Upper lobe of left lung (tissue), 6 donors: ENCODE data around the gene CAPS. TPM values are rescaled to one million over a fixed set of nuclear protein-coding genes. Genes with fewer than 3 reads are reported as not detected.

Experiments used
- ATAC-seq, 2 donors: fragments of 200-7000 bp; cut with Tn5 transposase; one replicate each; pipeline ENCODE4 v1.9.1; 2022; ENCODE audit warnings: mild to moderate bottlenecking in 2 of 2, moderate library complexity in 2 of 2; ENCODE audit not compliant: low FRiP score in 2 of 2
- DNase-seq, 2 donors: peaks; one replicate each; pipeline ENCODE4 v3.0.0-alpha.2; 2019 to 2020
- H3K27ac ChIP-seq, 4 donors: fragments of 200-600 bp; sonication (generic); one replicate each; pipeline ENCODE4 v1.5.1; 2016 to 2019
- H3K27me3 ChIP-seq, 4 donors: fragments of 200-600 bp; sonication (generic); one replicate each; pipeline ENCODE4 v1.5.1; 2017 to 2019
- H3K36me3 ChIP-seq, 4 donors: fragments of 200-600 bp; sonication (generic); one replicate each; pipeline ENCODE4 v1.5.1; 2016 to 2019
- H3K4me1 ChIP-seq, 4 donors: fragments of 200-600 bp; sonication (generic); one replicate each; pipeline ENCODE4 v1.5.1; 2018 to 2019
- H3K4me3 ChIP-seq, 4 donors: fragments of 200-600 bp; sonication (generic); one replicate each; pipeline ENCODE4 v1.5.1; 2017 to 2019; ENCODE audit warnings: mild to moderate bottlenecking in 2 of 4, moderate library complexity in 1 of 4
- H3K9me3 ChIP-seq, 4 donors: fragments of 200-600 bp; sonication (generic); one replicate each; pipeline ENCODE4 v1.5.1; 2018 to 2019
- EP300 ChIP-seq, 4 donors: sonication (generic); formaldehyde crosslinking; IDR thresholded peaks; one replicate each; pipeline ENCODE4 v1.5.1; 2017; ENCODE audit warnings: antibody characterized with exemption in 4 of 4, control low read depth in 2 of 4
- POLR2A ChIP-seq, 4 donors: fragments of 450-650 bp; IDR thresholded peaks; one replicate each; pipeline ENCODE4 v1.5.1; 2016 to 2017; ENCODE audit warnings: antibody characterized with exemption in 4 of 4, mild to moderate bottlenecking in 2 of 4
- POLR2AphosphoS5 ChIP-seq, 2 donors: sonication (generic); formaldehyde crosslinking; IDR thresholded peaks; one replicate each; pipeline ENCODE4 v1.5.1; 2017; ENCODE audit warnings: antibody characterized with exemption in 2 of 2
- WGBS, 2 donors: methylation state at CpG; one replicate each; pipeline ENCODE4 v1.1.5; 2017 to 2018; 5-methylcytosine and 5-hydroxymethylcytosine counted together
- total RNA-seq, 6 donors: library from RNA; depleted of rRNA in 4 of 6; stranded (reverse); fragments of >200 nt in 4 of 6; gene quantifications; one replicate each; pipeline versions ENCODE4 v1.1.0 to v1.2.1, GENCODE V29; 2016 to 2021
- TF ChIP-seq, protein P1 (sequence below), 6 experiments: fragments of 450-650 bp in 4 of 6; fragments of 200-600 bp in 2 of 6; sonication (generic) in 2 of 6; IDR thresholded peaks; one replicate each; pipeline ENCODE4 v1.5.1; 2016 to 2019; ENCODE audit warnings: antibody characterized with exemption in 6 of 6
- donor health status: DM: no; HTN: no; CAD: no; lungs with moderate emphysema.
- donor health status: DM: no; HTN: yes; CAD: no; lungs with severe emphysema.

The CAPS gene
- total RNA-seq, 6 donors from 2014 or later: 20.6 to 414 (median 115) TPM

DNA sequence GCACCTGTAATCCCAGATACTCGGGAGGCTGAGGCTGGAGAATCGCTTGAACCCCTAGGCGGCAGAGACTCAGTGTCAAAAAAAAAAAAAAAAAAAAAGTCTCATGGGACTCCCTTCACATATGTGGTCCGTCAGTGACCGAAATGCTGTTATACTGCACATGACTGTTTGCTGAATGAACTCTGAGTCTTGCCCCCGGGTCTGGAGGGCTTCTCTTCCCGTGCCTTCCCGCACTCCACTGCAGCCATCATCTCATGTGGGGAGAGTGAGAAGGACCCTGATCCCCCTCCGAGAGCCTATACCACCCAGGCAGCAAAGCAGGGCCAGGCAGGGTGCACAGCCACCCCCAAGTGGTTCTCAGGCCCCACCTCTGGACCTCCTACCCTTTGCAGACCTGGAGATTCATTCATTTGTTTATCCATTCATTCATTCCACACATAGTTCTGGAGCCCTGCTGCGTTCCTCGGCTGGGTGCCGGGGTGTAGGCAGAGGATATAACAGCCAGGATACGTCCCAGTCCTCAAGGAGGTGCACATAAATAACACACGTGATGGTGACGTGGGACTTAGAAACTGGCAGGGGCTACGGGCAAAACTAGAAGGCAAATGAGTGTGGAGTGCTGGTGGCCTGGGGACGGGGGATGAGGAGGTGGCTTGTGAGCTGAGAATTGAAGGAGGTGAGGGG lies 24.6 kb upstream of the CAPS start:
- Histone ChIP-seq H3K36me3 (peaks cover 0 to 2% (median under 1%) of the 10 kb centered on the region in 4 donors), H3K27ac (no peak overlapping the region), H3K4me3 (no peak overlapping the region), H3K9me3 (no peaks in the 10 kb centered on the region), H3K27me3 (peaks cover 0 to 6% (median 4%) of the 10 kb centered on the region in 4 donors), H3K4me1 (peaks cover 0 to 10% (median 0%) of the 10 kb centered on the region in 4 donors)
- DNase-seq (no peak), ATAC-seq (no peak)
- TF ChIP-seq POLR2AphosphoS5 (IDR thresholded peaks at IDR 0.05): no peak
- TF ChIP-seq EP300 (IDR thresholded peaks at IDR 0.05): no peak
- TF ChIP-seq, protein P1, sequence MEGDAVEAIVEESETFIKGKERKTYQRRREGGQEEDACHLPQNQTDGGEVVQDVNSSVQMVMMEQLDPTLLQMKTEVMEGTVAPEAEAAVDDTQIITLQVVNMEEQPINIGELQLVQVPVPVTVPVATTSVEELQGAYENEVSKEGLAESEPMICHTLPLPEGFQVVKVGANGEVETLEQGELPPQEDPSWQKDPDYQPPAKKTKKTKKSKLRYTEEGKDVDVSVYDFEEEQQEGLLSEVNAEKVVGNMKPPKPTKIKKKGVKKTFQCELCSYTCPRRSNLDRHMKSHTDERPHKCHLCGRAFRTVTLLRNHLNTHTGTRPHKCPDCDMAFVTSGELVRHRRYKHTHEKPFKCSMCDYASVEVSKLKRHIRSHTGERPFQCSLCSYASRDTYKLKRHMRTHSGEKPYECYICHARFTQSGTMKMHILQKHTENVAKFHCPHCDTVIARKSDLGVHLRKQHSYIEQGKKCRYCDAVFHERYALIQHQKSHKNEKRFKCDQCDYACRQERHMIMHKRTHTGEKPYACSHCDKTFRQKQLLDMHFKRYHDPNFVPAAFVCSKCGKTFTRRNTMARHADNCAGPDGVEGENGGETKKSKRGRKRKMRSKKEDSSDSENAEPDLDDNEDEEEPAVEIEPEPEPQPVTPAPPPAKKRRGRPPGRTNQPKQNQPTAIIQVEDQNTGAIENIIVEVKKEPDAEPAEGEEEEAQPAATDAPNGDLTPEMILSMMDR (IDR thresholded peaks at IDR 0.05): no peak
- no peak for TF ChIP-seq POLR2A (IDR thresholded peaks at IDR 0.05)
- 42 to 59% methylated on average over 16 to 17 of the region's 17 CpGs for WGBS, 2 donors

DNA sequence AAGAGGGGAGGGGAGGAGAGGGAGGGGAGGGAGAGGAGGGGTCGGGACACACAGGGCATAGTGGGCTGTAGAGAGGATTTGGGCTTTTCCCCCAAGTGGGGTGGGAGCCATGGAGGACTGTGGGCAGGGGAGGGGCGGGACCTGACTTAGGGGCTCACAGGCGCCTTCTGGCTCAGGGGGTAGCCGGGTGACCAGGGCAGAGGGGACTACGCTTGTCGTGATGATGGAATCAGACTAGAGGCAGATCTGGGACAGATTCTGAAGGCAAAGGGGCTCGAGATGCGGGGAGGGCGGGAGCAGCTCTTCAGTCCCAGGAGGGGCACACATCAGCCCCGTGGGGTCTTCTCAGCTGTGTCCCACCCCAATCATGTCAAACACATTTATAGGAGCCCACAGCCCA lies 24.0 kb upstream of the CAPS start:
- DNase-seq: no peak
- ATAC-seq: no peak
- TF ChIP-seq, protein P1 (IDR thresholded peaks at IDR 0.05): no peak
- TF ChIP-seq POLR2AphosphoS5 (IDR thresholded peaks at IDR 0.05): no peak
- TF ChIP-seq POLR2A (IDR thresholded peaks at IDR 0.05): no peak
- TF ChIP-seq EP300 (IDR thresholded peaks at IDR 0.05): no peak
- H3K4me1 ChIP-seq: peaks cover 0 to 10% (median 0%) of the 10 kb centered on the region in 4 donors
- WGBS, 2 donors: 29 to 58% methylated on average over 9 to 10 of the region's 10 CpGs
- no peak overlapping the region for H3K27ac ChIP-seq
- no peaks in the 10 kb centered on the region for H3K9me3 ChIP-seq
- H3K4me3 ChIP-seq: no peak overlapping the region
- peaks cover 0 to 6% (median 4%) of the 10 kb centered on the region in 4 donors for H3K27me3 ChIP-seq
- H3K36me3 ChIP-seq: peaks cover 0 to 9% (median 7%) of the 10 kb centered on the region in 4 donors

DNA sequence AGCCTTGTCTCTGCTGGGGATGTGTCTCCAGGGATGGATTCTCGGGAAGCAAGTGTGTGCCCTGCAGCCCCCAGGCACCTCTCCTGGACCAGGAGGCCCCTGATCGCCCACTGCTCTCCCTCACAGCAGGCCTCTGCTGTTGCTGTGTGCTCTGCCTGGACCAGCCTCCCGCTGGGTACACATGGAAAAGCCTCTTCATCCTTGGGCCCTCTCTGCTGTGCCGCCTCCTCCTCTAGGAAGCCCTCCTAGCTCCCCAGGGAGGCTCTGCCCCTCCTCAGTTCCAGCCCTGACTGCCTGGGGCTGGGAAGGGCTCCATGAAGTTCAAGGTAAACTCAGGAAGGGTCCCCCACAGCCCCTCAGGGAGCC lies 22.5 kb upstream of the CAPS start:
- TF ChIP-seq, protein P1 (IDR thresholded peaks at IDR 0.05): no peak
- no peak for TF ChIP-seq EP300 (IDR thresholded peaks at IDR 0.05)
- TF ChIP-seq POLR2AphosphoS5 (IDR thresholded peaks at IDR 0.05): no peak
- TF ChIP-seq POLR2A (IDR thresholded peaks at IDR 0.05): no peak
- WGBS, 2 donors: 40 to 54% methylated on average over 1 to 4 of the region's 4 CpGs
- H3K4me3 ChIP-seq: no peak overlapping the region
- H3K9me3 ChIP-seq: no peaks in the 10 kb centered on the region
- no peak for ATAC-seq
- H3K27ac ChIP-seq: no peak overlapping the region
- peaks cover 0 to 6% (median 4%) of the 10 kb centered on the region in 4 donors for H3K27me3 ChIP-seq
- peaks cover 0 to 10% (median 0%) of the 10 kb centered on the region in 4 donors for H3K4me1 ChIP-seq
- H3K36me3 ChIP-seq: peaks cover 11 to 24% (median 21%) of the 10 kb centered on the region in 4 donors
- DNase-seq: no peak

DNA sequence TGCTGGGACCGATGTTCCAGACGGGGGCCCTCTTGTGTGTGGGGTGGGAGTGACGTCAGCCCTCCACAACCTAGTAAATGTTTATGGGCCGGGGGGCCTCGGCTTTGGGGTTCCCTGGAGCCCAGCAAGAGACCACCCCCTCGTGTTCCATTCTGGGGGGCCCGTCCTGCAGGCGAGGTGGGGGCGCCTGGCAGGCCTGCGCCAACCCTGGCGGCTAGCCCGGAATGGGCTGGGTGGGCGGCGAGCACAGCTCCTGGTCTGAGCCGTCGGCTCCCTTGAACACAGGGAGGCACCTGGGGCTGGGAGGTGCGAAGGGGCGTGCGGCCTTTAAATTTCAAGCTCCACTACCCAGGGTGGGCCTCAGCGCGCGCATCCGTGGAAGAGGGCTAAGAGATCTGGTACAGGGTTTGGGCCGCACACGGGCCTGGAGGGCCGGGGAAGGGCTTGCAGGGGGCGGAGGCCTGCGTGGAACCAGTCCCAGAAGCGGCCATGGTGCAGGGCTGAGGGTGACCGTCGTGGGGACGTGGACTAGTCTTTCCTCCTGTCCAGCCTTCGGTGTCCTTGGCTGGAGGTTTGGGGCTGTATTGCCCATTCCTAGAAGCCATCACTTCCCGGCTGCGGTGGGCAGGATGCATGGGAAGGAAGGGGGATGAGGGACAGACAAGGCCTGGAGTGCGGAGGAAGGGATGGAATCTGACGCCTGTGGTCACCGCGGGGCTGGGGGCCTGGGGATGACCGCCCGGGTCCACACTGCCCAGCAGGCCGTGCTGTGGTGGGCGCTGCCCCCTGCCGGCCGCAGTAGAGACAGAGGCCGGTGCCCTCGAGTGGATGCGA lies 21.9 kb upstream of the CAPS start:
- Histone ChIP-seq H3K36me3 (peaks cover 11 to 29% (median 26%) of the 10 kb centered on the region in 4 donors), H3K4me1 (peaks cover 0 to 10% (median 0%) of the 10 kb centered on the region in 4 donors), H3K27ac (no peak overlapping the region), H3K27me3 (peaks cover 0 to 6% (median 4%) of the 10 kb centered on the region in 4 donors), H3K9me3 (no peaks in the 10 kb centered on the region), H3K4me3 (no peak overlapping the region)
- WGBS, 2 donors: 15 to 24% methylated on average over 22 to 40 of the region's 48 CpGs
- no peak for TF ChIP-seq POLR2AphosphoS5 (IDR thresholded peaks at IDR 0.05)
- TF ChIP-seq, protein P1 (IDR thresholded peaks at IDR 0.05): peak; percentile 45 to 81 (median 60)
- peak; percentile 45 to 60 for ATAC-seq
- peak; percentile 40 to 89 for DNase-seq
